Prostate gland (tissue), 2 donors: ENCODE data around the gene POU5F1.

Experiments
- CTCF ChIP-seq, 4 experiments: fragments of 200-600 bp in 2 of 4; fragments of 450-650 bp in 2 of 4; sonication (generic) in 2 of 4; IDR thresholded peaks; 1 replicate in 3 of 4; 2 replicates in 1 of 4; pipeline ENCODE4 v1.5.1; 2016 to 2019; ENCODE audit warnings: antibody characterized with exemption in 4 of 4, mild to moderate bottlenecking in 2 of 4, moderate library complexity in 2 of 4
- POLR2A ChIP-seq: fragments of 450-650 bp; IDR thresholded peaks from one replicate; pipeline ENCODE4 v1.6.1; 2016; ENCODE audit warnings: antibody characterized with exemption, mild to moderate bottlenecking

- no peak for TF ChIP-seq CTCF (IDR thresholded peaks at IDR 0.05)
- TF ChIP-seq POLR2A: no peak
Observed at GRCh38 chr6:31157513-31158139, 12.9 kb downstream of the POU5F1 start, which contains the start of gene CCHCR1.
